Liver (tissue), 9 donors: ENCODE results near the gene DNALI1. TPM values are rescaled to one million over a fixed set of nuclear protein-coding genes. Genes with fewer than 3 reads are reported as not detected.

ENCODE experiments used
- DNase-seq: peaks from one replicate; pipeline ENCODE4 v3.0.0-alpha.2; 2017; ENCODE audit warnings: low spot score
- H3K27ac ChIP-seq, 2 donors: one replicate each; pipeline ENCODE4 v1.7.0; 2013; ENCODE audit warnings: inconsistent platforms in 2 of 2, low read length in 2 of 2, control low read depth in 1 of 2, low read depth in 1 of 2, mild to moderate bottlenecking in 1 of 2
- H3K27me3 ChIP-seq, 4 donors: one replicate each; pipeline versions ENCODE4 v1.6.1 to v1.7.0; 2013; ENCODE audit warnings: low read length in 3 of 4, inconsistent platforms in 1 of 4, mild to moderate bottlenecking in 1 of 4, moderate library complexity in 1 of 4; ENCODE audit not compliant: control insufficient read depth in 4 of 4, insufficient read depth in 4 of 4
- H3K36me3 ChIP-seq, 4 donors: one replicate each; pipeline versions ENCODE4 v1.6.1 to v1.7.0; 2013; ENCODE audit warnings: low read length in 3 of 4, mild to moderate bottlenecking in 3 of 4, low read depth in 1 of 4, moderate library complexity in 1 of 4; ENCODE audit not compliant: control insufficient read depth in 4 of 4, insufficient read depth in 3 of 4
- H3K4me1 ChIP-seq, 4 donors: one replicate each; pipeline versions ENCODE4 v1.6.1 to v1.7.0; 2013; ENCODE audit warnings: low read length in 3 of 4, mild to moderate bottlenecking in 3 of 4, moderate library complexity in 1 of 4; ENCODE audit not compliant: control insufficient read depth in 4 of 4, insufficient read depth in 4 of 4
- H3K4me3 ChIP-seq, 3 donors: one replicate each; pipeline versions ENCODE4 v1.6.1 to v1.7.0; 2013; ENCODE audit warnings: low read length in 3 of 3, control low read depth in 1 of 3, low read depth in 1 of 3, mild to moderate bottlenecking in 1 of 3
- H3K9ac ChIP-seq, 2 donors: one replicate each; pipeline ENCODE4 v1.7.0; 2013; ENCODE audit warnings: low read length in 2 of 2, mild to moderate bottlenecking in 2 of 2, moderate library complexity in 2 of 2, control low read depth in 1 of 2, low read depth in 1 of 2
- H3K9me3 ChIP-seq, 4 donors: one replicate each; pipeline versions ENCODE4 v1.6.1 to v1.7.0; 2013; ENCODE audit warnings: low read length in 3 of 4; ENCODE audit not compliant: control insufficient read depth in 4 of 4
- EGR1 ChIP-seq, 2 donors: IDR thresholded peaks; 2 replicates each; pipeline ENCODE4 v1.6.1; 2016 to 2018; ENCODE audit warnings: antibody characterized with exemption in 2 of 2, low read depth in 2 of 2
- FOXA2 ChIP-seq: IDR thresholded peaks from 2 replicates; pipeline ENCODE4 v1.6.1; 2016; ENCODE audit warnings: antibody characterized with exemption
- HNF4A ChIP-seq, 2 donors: conservative IDR thresholded peaks; 2 replicates each; pipeline ENCODE4 v1.6.1; 2016; ENCODE audit warnings: antibody characterized with exemption in 2 of 2, mild to moderate bottlenecking in 2 of 2
- HNF4G ChIP-seq: IDR thresholded peaks from 2 replicates; pipeline ENCODE4 v1.6.1; 2016; ENCODE audit warnings: antibody characterized with exemption
- JUND ChIP-seq, 2 donors: IDR thresholded peaks; 2 replicates each; pipeline ENCODE4 v1.6.1; 2016; ENCODE audit warnings: antibody characterized with exemption in 2 of 2
- NR2F2 ChIP-seq: IDR thresholded peaks from 2 replicates; pipeline ENCODE4 v1.6.1; 2016; ENCODE audit warnings: antibody characterized with exemption
- RAD21 ChIP-seq, 2 donors: IDR thresholded peaks; 2 replicates each; pipeline ENCODE4 v1.6.1; 2016; ENCODE audit warnings: antibody characterized with exemption in 2 of 2, mild to moderate bottlenecking in 2 of 2
- REST ChIP-seq: IDR thresholded peaks from 2 replicates; pipeline ENCODE4 v1.6.1; 2016; ENCODE audit warnings: antibody characterized with exemption, mild to moderate bottlenecking
- RXRA ChIP-seq, 2 donors: IDR thresholded peaks; 2 replicates each; pipeline ENCODE4 v1.6.1; 2017 to 2018; ENCODE audit warnings: antibody characterized with exemption in 2 of 2, mild to moderate bottlenecking in 1 of 2
- SP1 ChIP-seq: IDR thresholded peaks from 2 replicates; pipeline ENCODE4 v1.6.1; 2018; ENCODE audit warnings: antibody characterized with exemption, mild to moderate bottlenecking
- TAF1 ChIP-seq: conservative IDR thresholded peaks from 2 replicates; pipeline ENCODE4 v1.6.1; 2016; ENCODE audit warnings: antibody characterized with exemption, mild to moderate bottlenecking
- YY1 ChIP-seq: IDR thresholded peaks from 2 replicates; pipeline ENCODE4 v1.6.1; 2016; ENCODE audit warnings: antibody characterized with exemption, mild to moderate bottlenecking
- ZBTB33 ChIP-seq: IDR thresholded peaks from 2 replicates; pipeline ENCODE4 v1.6.1; 2016; ENCODE audit warnings: antibody characterized with exemption
- WGBS: extraction: QIAGEN DNeasy Blood & Tissue Kit; methylation state at CpG from one replicate; pipeline ENCODE4 v1.1.7; 2013; 5-methylcytosine and 5-hydroxymethylcytosine counted together
- polyA plus RNA-seq, 2 donors: library from polyadenylated mRNA; stranded (reverse) in 1 of 2; unstranded in 1 of 2; fragments of 200-250 nt in 1 of 2; fragments of >200 nt in 1 of 2; fragmentation: Nextera tagmentation in 1 of 2; extraction: Ambion mirVana in 1 of 2; gene quantifications; one replicate each; pipeline versions ENCODE4 v1.2.1 to v1.2.3, GENCODE V29; 2013 to 2015
- total RNA-seq, 2 donors: library from RNA; depleted of rRNA; stranded (reverse); fragments of >200 nt; gene quantifications; one replicate each; pipeline ENCODE4 v1.2.3, GENCODE V29; 2014
- TF ChIP-seq, protein P1 (sequence below): fragments of 150-350 bp; IDR thresholded peaks from 2 replicates; pipeline ENCODE4 v1.5.1; 2017; ENCODE audit warnings: improper control_type of control experiment, low read depth, low read length; ENCODE audit not compliant: missing input control
- donor health status: healthy.
- donor health status: healthy.
- donor health status: healthy.
- donor health status: healthy.
- donor health status: healthy.

The DNALI1 gene
- total and polyA plus RNA-seq, 4 donors = 1.5 to 8.6 (median 4.1) TPM

- 29% methylated on average over 2 of the region's 2 CpGs for WGBS
- Histone ChIP-seq H3K27me3 (no peaks in the 10 kb centered on the region), H3K9me3 (no peaks in the 10 kb centered on the region), H3K27ac (no peak overlapping the region), H3K4me1 (no peaks in the 10 kb centered on the region), H3K4me3 (no peak overlapping the region), H3K9ac (no peak overlapping the region), H3K36me3 (no peaks in the 10 kb centered on the region)
- no peak for DNase-seq
- TF ChIP-seq, protein P1, sequence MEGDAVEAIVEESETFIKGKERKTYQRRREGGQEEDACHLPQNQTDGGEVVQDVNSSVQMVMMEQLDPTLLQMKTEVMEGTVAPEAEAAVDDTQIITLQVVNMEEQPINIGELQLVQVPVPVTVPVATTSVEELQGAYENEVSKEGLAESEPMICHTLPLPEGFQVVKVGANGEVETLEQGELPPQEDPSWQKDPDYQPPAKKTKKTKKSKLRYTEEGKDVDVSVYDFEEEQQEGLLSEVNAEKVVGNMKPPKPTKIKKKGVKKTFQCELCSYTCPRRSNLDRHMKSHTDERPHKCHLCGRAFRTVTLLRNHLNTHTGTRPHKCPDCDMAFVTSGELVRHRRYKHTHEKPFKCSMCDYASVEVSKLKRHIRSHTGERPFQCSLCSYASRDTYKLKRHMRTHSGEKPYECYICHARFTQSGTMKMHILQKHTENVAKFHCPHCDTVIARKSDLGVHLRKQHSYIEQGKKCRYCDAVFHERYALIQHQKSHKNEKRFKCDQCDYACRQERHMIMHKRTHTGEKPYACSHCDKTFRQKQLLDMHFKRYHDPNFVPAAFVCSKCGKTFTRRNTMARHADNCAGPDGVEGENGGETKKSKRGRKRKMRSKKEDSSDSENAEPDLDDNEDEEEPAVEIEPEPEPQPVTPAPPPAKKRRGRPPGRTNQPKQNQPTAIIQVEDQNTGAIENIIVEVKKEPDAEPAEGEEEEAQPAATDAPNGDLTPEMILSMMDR = no peak
- TF ChIP-seq ZBTB33 = no peak
- TF ChIP-seq RXRA (IDR thresholded peaks at IDR 0.05) = no peak
- TF ChIP-seq REST = no peak
These were observed 52.3 kb downstream of the DNALI1 start for GRCh38 chr1:37609002-37609401.

GRCh38 chr1:37609994-37610393 is 53.3 kb downstream of the DNALI1 start:
- DNase-seq = no peak

More at GRCh38 chr1:37609994-37610393, 53.3 kb downstream of the DNALI1 start:
- Histone ChIP-seq H3K27ac (no peak overlapping the region), H3K27me3 (no peaks in the 10 kb centered on the region), H3K36me3 (no peaks in the 10 kb centered on the region), H3K9ac (no peak overlapping the region), H3K4me1 (no peaks in the 10 kb centered on the region), H3K4me3 (no peak overlapping the region), H3K9me3 (no peaks in the 10 kb centered on the region)
- 74% methylated on average over 2 of the region's 2 CpGs for WGBS
- no peak for TF ChIP-seq TAF1
- TF ChIP-seq HNF4A (conservative IDR thresholded peaks at IDR 0.05) = no peak
- no peak for TF ChIP-seq YY1
- TF ChIP-seq FOXA2 = no peak
- TF ChIP-seq RAD21 (IDR thresholded peaks at IDR 0.05) = no peak
- TF ChIP-seq RXRA (IDR thresholded peaks at IDR 0.05) = no peak
- TF ChIP-seq, protein P1 = no peak
- no peak for TF ChIP-seq SP1
- TF ChIP-seq JUND (IDR thresholded peaks at IDR 0.05) = no peak
- no peak for TF ChIP-seq REST
- TF ChIP-seq NR2F2 = no peak
- TF ChIP-seq HNF4G = no peak
- no peak for TF ChIP-seq EGR1 (IDR thresholded peaks at IDR 0.05; ENCODE audit: low read depth in 2 of 2)
